Muscle layer of colon (tissue), 2 donors: ENCODE measurements around the gene ANKS1A.

ENCODE experiments used
- H3K27ac ChIP-seq: one replicate; pipeline ENCODE4 v1.7.0; 2013; ENCODE audit warnings: low read depth, mild to moderate bottlenecking, low read length, moderate library complexity
- H3K27me3 ChIP-seq, 2 donors: one replicate each; pipeline ENCODE4 v1.7.0; 2013; ENCODE audit warnings: low read length in 2 of 2, mild to moderate bottlenecking in 2 of 2; ENCODE audit not compliant: insufficient read depth in 2 of 2, control insufficient read depth in 1 of 2
- H3K36me3 ChIP-seq: one replicate; pipeline ENCODE4 v1.7.0; 2013; ENCODE audit warnings: mild to moderate bottlenecking, low read length; ENCODE audit not compliant: insufficient read depth
- H3K4me1 ChIP-seq: one replicate; pipeline ENCODE4 v1.7.0; 2013; ENCODE audit warnings: mild to moderate bottlenecking, low read length; ENCODE audit not compliant: insufficient read depth
- H3K4me3 ChIP-seq, 2 donors: one replicate each; pipeline ENCODE4 v1.7.0; 2013; ENCODE audit warnings: low read length in 2 of 2, low read depth in 1 of 2, mild to moderate bottlenecking in 1 of 2, moderate library complexity in 1 of 2
- H3K9ac ChIP-seq: one replicate; pipeline ENCODE4 v1.7.0; 2013; ENCODE audit warnings: low read length
- H3K9me3 ChIP-seq: one replicate; pipeline ENCODE4 v1.7.0; 2013; ENCODE audit warnings: mild to moderate bottlenecking, low read length
- donor health status: abdominal sarcoma.
- donor health status: Adenocarcinoma of cecum.

The ANKS1A gene

GRCh38 chr6:35070111-35070510 is 181.1 kb downstream of the ANKS1A start:
- Histone ChIP-seq H3K4me1 (peaks cover 21% of the 10 kb centered on the region), H3K27ac (no peak overlapping the region), H3K4me3 (no peak overlapping the region), H3K27me3 (no peaks in the 10 kb centered on the region), H3K36me3 (peaks cover 63% of the 10 kb centered on the region), H3K9me3 (no peaks in the 10 kb centered on the region), H3K9ac (no peak overlapping the region)

- Histone ChIP-seq H3K36me3 (peaks cover 53% of the 10 kb centered on the region), H3K27me3 (no peaks in the 10 kb centered on the region), H3K27ac (no peak overlapping the region), H3K9me3 (no peaks in the 10 kb centered on the region), H3K9ac (no peak overlapping the region), H3K4me1 (peaks cover 17% of the 10 kb centered on the region), H3K4me3 (no peak overlapping the region)
Measured at GRCh38 chr6:35071347-35071994, 182.4 kb downstream of the ANKS1A start.

GRCh38 chr6:35072051-35072697 is 183.1 kb downstream of the ANKS1A start:
- Histone ChIP-seq H3K27ac (no peak overlapping the region), H3K27me3 (no peaks in the 10 kb centered on the region), H3K9me3 (no peaks in the 10 kb centered on the region), H3K36me3 (peaks cover 48% of the 10 kb centered on the region), H3K9ac (no peak overlapping the region), H3K4me3 (no peak overlapping the region), H3K4me1 (peaks cover 17% of the 10 kb centered on the region)

GRCh38 chr6:35072698-35073055 is 183.6 kb downstream of the ANKS1A start:
- Histone ChIP-seq H3K27me3 (no peaks in the 10 kb centered on the region), H3K4me1 (peaks cover 17% of the 10 kb centered on the region), H3K27ac (no peak overlapping the region), H3K4me3 (no peak overlapping the region), H3K9ac (no peak overlapping the region), H3K9me3 (no peaks in the 10 kb centered on the region), H3K36me3 (peaks cover 50% of the 10 kb centered on the region)

- H3K27me3 ChIP-seq = no peaks in the 10 kb centered on the region
- no peak overlapping the region for H3K27ac ChIP-seq
- peaks cover 55% of the 10 kb centered on the region for H3K36me3 ChIP-seq
- peaks cover 14% of the 10 kb centered on the region for H3K4me1 ChIP-seq
- H3K9ac ChIP-seq = no peak overlapping the region
- H3K4me3 ChIP-seq = no peak overlapping the region
- H3K9me3 ChIP-seq = no peaks in the 10 kb centered on the region
Measured at GRCh38 chr6:35073211-35073610, 184.2 kb downstream of the ANKS1A start.

GRCh38 chr6:35073766-35074471 is 184.9 kb downstream of the ANKS1A start:
- no peak overlapping the region for H3K4me3 ChIP-seq
- peaks cover 57% of the 10 kb centered on the region for H3K36me3 ChIP-seq
- no peak overlapping the region for H3K9ac ChIP-seq
- no peaks in the 10 kb centered on the region for H3K27me3 ChIP-seq
- H3K4me1 ChIP-seq = peaks cover 7% of the 10 kb centered on the region
- H3K27ac ChIP-seq = no peak overlapping the region
- H3K9me3 ChIP-seq = no peaks in the 10 kb centered on the region

- H3K4me1 ChIP-seq = peaks cover 11% of the 10 kb centered on the region
- no peak overlapping the region for H3K4me3 ChIP-seq
- H3K9me3 ChIP-seq = no peaks in the 10 kb centered on the region
- H3K27me3 ChIP-seq = no peaks in the 10 kb centered on the region
- H3K9ac ChIP-seq = no peak overlapping the region
- no peak overlapping the region for H3K27ac ChIP-seq
- H3K36me3 ChIP-seq = peaks cover 78% of the 10 kb centered on the region
Measured at GRCh38 chr6:35076997-35077712, 188.1 kb downstream of the ANKS1A start.

- Histone ChIP-seq H3K36me3 (peaks cover 78% of the 10 kb centered on the region), H3K27ac (no peak overlapping the region), H3K4me1 (peaks cover 6% of the 10 kb centered on the region)
Measured at GRCh38 chr6:35077713-35078105, 188.7 kb downstream of the ANKS1A start.

GRCh38 chr6:35078226-35078850 is 189.3 kb downstream of the ANKS1A start:
- H3K9ac ChIP-seq = no peak overlapping the region
- peaks cover 6% of the 10 kb centered on the region for H3K4me1 ChIP-seq
- no peak overlapping the region for H3K4me3 ChIP-seq
- no peaks in the 10 kb centered on the region for H3K27me3 ChIP-seq
- H3K36me3 ChIP-seq = peaks cover 80% of the 10 kb centered on the region
- no peak overlapping the region for H3K27ac ChIP-seq
- H3K9me3 ChIP-seq = no peaks in the 10 kb centered on the region

More at GRCh38 chr6:35077713-35078105, 188.7 kb downstream of the ANKS1A start:
- no peaks in the 10 kb centered on the region for H3K9me3 ChIP-seq
- H3K27me3 ChIP-seq = no peaks in the 10 kb centered on the region
- no peak overlapping the region for H3K4me3 ChIP-seq
- H3K9ac ChIP-seq = no peak overlapping the region

GRCh38 chr6:35078896-35079295 is 189.8 kb downstream of the ANKS1A start:
- no peak overlapping the region for H3K27ac ChIP-seq
- peaks cover 80% of the 10 kb centered on the region for H3K36me3 ChIP-seq
- H3K9me3 ChIP-seq = no peaks in the 10 kb centered on the region
- H3K4me3 ChIP-seq = no peak overlapping the region
- peaks cover 10% of the 10 kb centered on the region for H3K4me1 ChIP-seq
- H3K9ac ChIP-seq = no peak overlapping the region
- H3K27me3 ChIP-seq = no peaks in the 10 kb centered on the region
